Measurements from ENCODE around the gene DCD.

Gene DCD

DNA sequence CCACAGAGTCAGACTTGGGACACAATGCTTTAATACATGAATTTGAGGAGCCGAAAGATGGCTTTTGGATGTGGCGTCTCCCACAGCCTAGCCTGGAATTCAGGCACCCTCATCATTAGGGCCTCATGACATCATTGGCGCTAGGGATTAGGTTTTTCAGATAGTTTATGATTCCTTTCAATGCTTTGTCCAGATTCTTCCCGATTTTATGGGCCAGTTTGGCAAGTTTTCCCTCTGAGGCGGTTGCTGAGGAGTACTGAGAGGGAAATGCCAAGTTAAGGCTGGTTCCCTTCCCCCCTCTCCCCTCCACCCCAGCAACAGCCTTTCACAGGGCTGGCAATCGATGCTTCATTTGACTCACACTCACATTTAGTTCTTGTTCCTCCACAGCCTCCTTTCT, 40.0 kb downstream of the DCD start:
- Histone ChIP-seq H3K36me3 (replicated peaks; ENCODE audit: low read depth, low read length) (no peaks in the 10 kb centered on the region), H3K27ac (ENCODE audit: low read length) (no peak overlapping the region), H3K4me1 (ENCODE audit: low read length) (no peaks in the 10 kb centered on the region), H2AFZ (ENCODE audit: low read depth, low read length) (no peak overlapping the region), H4K20me1 (ENCODE audit: insufficient read depth, low read length) (no peaks in the 10 kb centered on the region), H3K9me3 (ENCODE audit: insufficient read depth, low read length) (no peaks in the 10 kb centered on the region), H3K9ac (ENCODE audit: low read length) (no peak overlapping the region), H3K27me3 (ENCODE audit: low read depth, low read length) (peaks cover 31% of the 10 kb centered on the region), H3K79me2 (ENCODE audit: low read length) (no peaks in the 10 kb centered on the region), H3K4me3 (ENCODE audit: low read length) (no peak overlapping the region), H3K4me2 (ENCODE audit: low read length) (no peak overlapping the region)
- TF ChIP-seq, protein P1, sequence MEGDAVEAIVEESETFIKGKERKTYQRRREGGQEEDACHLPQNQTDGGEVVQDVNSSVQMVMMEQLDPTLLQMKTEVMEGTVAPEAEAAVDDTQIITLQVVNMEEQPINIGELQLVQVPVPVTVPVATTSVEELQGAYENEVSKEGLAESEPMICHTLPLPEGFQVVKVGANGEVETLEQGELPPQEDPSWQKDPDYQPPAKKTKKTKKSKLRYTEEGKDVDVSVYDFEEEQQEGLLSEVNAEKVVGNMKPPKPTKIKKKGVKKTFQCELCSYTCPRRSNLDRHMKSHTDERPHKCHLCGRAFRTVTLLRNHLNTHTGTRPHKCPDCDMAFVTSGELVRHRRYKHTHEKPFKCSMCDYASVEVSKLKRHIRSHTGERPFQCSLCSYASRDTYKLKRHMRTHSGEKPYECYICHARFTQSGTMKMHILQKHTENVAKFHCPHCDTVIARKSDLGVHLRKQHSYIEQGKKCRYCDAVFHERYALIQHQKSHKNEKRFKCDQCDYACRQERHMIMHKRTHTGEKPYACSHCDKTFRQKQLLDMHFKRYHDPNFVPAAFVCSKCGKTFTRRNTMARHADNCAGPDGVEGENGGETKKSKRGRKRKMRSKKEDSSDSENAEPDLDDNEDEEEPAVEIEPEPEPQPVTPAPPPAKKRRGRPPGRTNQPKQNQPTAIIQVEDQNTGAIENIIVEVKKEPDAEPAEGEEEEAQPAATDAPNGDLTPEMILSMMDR (IDR thresholded peaks at IDR 0.05; ENCODE audit: low read depth, low read length), result no peak
- TF ChIP-seq EZH2phosphoT487 (IDR thresholded peaks at IDR 0.05; ENCODE audit: low read depth), result no peak

DNA sequence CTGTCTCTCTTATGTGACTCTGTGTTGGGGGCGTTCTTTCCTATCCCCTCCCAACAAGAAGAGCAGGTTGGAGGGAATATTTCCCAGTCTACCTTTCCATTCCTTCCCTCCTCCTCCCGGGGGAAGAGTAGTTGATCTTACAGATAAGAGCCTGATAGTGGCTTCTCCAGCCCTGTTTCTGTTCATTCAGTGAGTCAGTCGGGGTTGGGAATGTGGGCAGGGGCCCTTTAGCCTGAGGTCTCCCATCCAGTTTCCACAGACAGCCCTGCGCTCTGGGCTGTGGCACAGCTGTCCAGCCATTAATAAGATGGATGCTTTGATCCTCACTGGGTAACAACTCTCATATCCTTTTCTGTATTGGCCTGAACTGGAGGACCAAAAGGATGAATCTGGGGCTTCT, 41.6 kb downstream of the DCD start:
- Histone ChIP-seq H3K4me3 (ENCODE audit: low read length) (no peak overlapping the region), H3K4me2 (ENCODE audit: low read length) (no peak overlapping the region), H3K79me2 (ENCODE audit: low read length) (no peaks in the 10 kb centered on the region), H3K27me3 (ENCODE audit: low read depth, low read length) (peaks cover 31% of the 10 kb centered on the region), H4K20me1 (ENCODE audit: insufficient read depth, low read length) (no peaks in the 10 kb centered on the region), H2AFZ (ENCODE audit: low read depth, low read length) (no peak overlapping the region), H3K9me3 (ENCODE audit: insufficient read depth, low read length) (no peaks in the 10 kb centered on the region), H3K27ac (ENCODE audit: low read length) (no peak overlapping the region), H3K36me3 (replicated peaks; ENCODE audit: low read depth, low read length) (no peaks in the 10 kb centered on the region), H3K9ac (ENCODE audit: low read length) (no peak overlapping the region), H3K4me1 (ENCODE audit: low read length) (0 out of 2 replicates have a peak, but pooled peaks cover 3% of the 10 kb centered on the region)
- no peak for TF ChIP-seq EZH2phosphoT487 (IDR thresholded peaks at IDR 0.05; ENCODE audit: low read depth)
- TF ChIP-seq, protein P1 (IDR thresholded peaks at IDR 0.05; ENCODE audit: low read depth, low read length), result no peak

DNA sequence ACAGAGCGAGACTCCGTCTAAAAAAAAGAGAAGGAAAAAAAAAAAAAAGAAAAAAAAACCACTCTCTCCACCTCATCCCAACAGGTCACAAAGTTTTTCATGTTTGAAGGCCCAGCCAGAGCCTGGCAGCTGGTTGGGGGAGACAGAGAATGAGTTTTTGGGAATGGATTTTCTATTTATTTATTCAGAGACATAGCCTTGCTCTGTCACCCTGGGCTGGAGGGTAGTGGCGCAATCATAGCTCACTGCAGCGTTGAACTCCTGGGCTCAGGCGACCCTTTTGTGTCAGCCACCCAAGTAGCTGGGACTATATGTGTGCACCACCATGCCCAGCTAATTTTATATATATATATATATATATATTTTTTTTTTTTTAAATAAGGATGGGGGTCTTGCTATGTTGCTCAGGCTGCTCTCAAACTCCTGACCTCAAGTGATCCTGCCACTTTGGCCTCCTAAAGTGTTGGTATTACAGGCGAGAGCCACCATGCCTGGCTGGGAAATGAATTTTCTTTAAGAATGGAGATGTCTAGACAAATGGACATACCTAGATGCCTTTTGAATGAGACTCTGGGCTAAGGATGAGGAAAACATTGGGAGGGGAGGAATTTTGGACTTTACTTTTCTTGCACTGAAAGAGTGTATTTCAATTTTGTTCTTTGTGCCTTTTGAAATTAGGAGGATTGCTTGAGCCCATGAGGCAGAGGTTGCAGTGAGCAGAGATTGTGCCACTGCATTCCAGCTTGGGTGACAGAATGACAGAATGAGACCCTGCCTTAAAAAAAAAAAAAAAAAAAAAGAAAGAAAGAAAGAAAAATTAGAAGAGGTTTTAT, 42.8 kb downstream of the DCD start:
- Histone ChIP-seq H3K79me2 (ENCODE audit: low read length) (no peaks in the 10 kb centered on the region), H3K36me3 (replicated peaks; ENCODE audit: low read depth, low read length) (no peaks in the 10 kb centered on the region), H3K4me2 (ENCODE audit: low read length) (no peak overlapping the region), H3K27ac (ENCODE audit: low read length) (no peak overlapping the region), H3K4me1 (ENCODE audit: low read length) (0 out of 2 replicates have a peak, but pooled peaks cover 3% of the 10 kb centered on the region), H2AFZ (ENCODE audit: low read depth, low read length) (no peak overlapping the region), H3K9ac (ENCODE audit: low read length) (no peak overlapping the region), H3K4me3 (ENCODE audit: low read length) (no peak overlapping the region), H3K9me3 (ENCODE audit: insufficient read depth, low read length) (no peaks in the 10 kb centered on the region), H4K20me1 (ENCODE audit: insufficient read depth, low read length) (no peaks in the 10 kb centered on the region), H3K27me3 (ENCODE audit: low read depth, low read length) (peaks cover 31% of the 10 kb centered on the region)
- TF ChIP-seq EZH2phosphoT487 (IDR thresholded peaks at IDR 0.05; ENCODE audit: low read depth), result no peak
- TF ChIP-seq, protein P1 (IDR thresholded peaks at IDR 0.05; ENCODE audit: low read depth, low read length), result no peak

DNA sequence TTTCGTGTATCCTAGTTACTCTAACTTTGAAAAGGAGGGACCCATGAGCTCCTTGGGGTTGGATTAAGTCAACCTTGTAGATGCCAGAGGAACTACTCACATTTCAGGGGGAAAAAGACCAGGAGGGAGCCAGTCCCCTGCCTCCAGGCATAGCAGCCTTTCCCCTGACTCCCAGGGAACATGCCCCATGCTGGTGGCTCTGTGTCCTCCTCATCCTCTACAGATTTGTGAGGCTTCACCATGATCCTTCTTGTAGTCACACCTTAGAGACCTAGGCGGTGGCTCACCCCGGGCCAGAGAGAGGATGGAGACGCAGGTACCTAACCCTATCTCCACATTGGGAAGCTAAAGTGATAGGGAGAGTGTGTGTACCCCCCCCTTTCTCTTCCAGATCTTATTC, 43.7 kb downstream of the DCD start:
- Histone ChIP-seq H3K27me3 (ENCODE audit: low read depth, low read length) (peaks cover 27% of the 10 kb centered on the region), H3K9me3 (ENCODE audit: insufficient read depth, low read length) (no peaks in the 10 kb centered on the region), H3K36me3 (replicated peaks; ENCODE audit: low read depth, low read length) (no peaks in the 10 kb centered on the region), H4K20me1 (ENCODE audit: insufficient read depth, low read length) (no peaks in the 10 kb centered on the region), H3K4me1 (ENCODE audit: low read length) (0 out of 2 replicates have a peak, but pooled peaks cover 3% of the 10 kb centered on the region), H3K27ac (ENCODE audit: low read length) (no peak overlapping the region), H2AFZ (ENCODE audit: low read depth, low read length) (no peak overlapping the region), H3K4me3 (ENCODE audit: low read length) (no peak overlapping the region), H3K4me2 (ENCODE audit: low read length) (no peak overlapping the region), H3K79me2 (ENCODE audit: low read length) (no peaks in the 10 kb centered on the region), H3K9ac (ENCODE audit: low read length) (no peak overlapping the region)
- TF ChIP-seq, protein P1 (IDR thresholded peaks at IDR 0.05; ENCODE audit: low read depth, low read length), result no peak
- no peak for TF ChIP-seq EZH2phosphoT487 (IDR thresholded peaks at IDR 0.05; ENCODE audit: low read depth)

All from OCI-LY3 (cell line).